VCaP (cell line): ENCODE measurements around the gene VIPR1.

ENCODE experiments used
- H3K27ac ChIP-seq: fragments of 450-650 bp; 2 replicates; pipeline ENCODE4 v1.5.1; 2017
- CTCF ChIP-seq: fragments of 450-650 bp; conservative IDR thresholded peaks from 2 replicates; pipeline ENCODE4 v1.5.1; 2017; ENCODE audit warnings: mild to moderate bottlenecking, moderate library complexity

VIPR1 gene

GRCh38 chr3:42501321-42501680, 1.1 kb upstream of the VIPR1 start:
- peak overlapping the region; percentile 84 for H3K27ac ChIP-seq
- TF ChIP-seq CTCF: no peak

GRCh38 chr3:42501681-42502428, 588 bp upstream of the VIPR1 start:
- H3K27ac ChIP-seq: peak overlapping the region; percentile 84
- peak; percentile 80 for TF ChIP-seq CTCF

GRCh38 chr3:42503251-42503924, 945 bp downstream of the VIPR1 start:
- no peak for TF ChIP-seq CTCF
- peak overlapping the region; percentile 84 for H3K27ac ChIP-seq

GRCh38 chr3:42503957-42504333, 1.5 kb downstream of the VIPR1 start:
- no peak for TF ChIP-seq CTCF
- H3K27ac ChIP-seq: peak overlapping the region; percentile 84; the same call in 1 of the 2 replicates

GRCh38 chr3:42504334-42505127, 2.1 kb downstream of the VIPR1 start:
- TF ChIP-seq CTCF: no peak
- H3K27ac ChIP-seq: peak overlapping the region; percentile 88

- peak overlapping the region; percentile 88 for H3K27ac ChIP-seq
- no peak for TF ChIP-seq CTCF
Measured at GRCh38 chr3:42505128-42505848, 2.8 kb downstream of the VIPR1 start.
